Heart left ventricle (tissue), 16 donors: ENCODE results near the gene PDAP1. TPM values are rescaled to one million over a fixed set of nuclear protein-coding genes. Genes with fewer than 3 reads are reported as not detected.
"Not testable (repeated sequence)": the region's sequence is repeated elsewhere in the genome, so short reads cannot be mapped to it uniquely, and the experiment has no call there.

Experiments
- ATAC-seq, 4 donors: fragments of 200-7000 bp; cut with Tn5 transposase; one replicate each; pipeline ENCODE4 v1.9.1; 2020 to 2022; ENCODE audit warnings: moderate library complexity in 4 of 4, mild to moderate bottlenecking in 3 of 4, moderate number of reproducible peaks in 1 of 4
- DNase-seq, 5 donors: peaks; one replicate each; pipeline ENCODE4 v3.0.0-alpha.2; 2020
- H3K27ac ChIP-seq, 12 donors: fragments of 200-600 bp; sonication (generic) in 4 of 12; one replicate each; pipeline versions ENCODE4 v1.5.0 to v1.8.0; 2016 to 2022; ENCODE audit warnings: mild to moderate bottlenecking in 2 of 12
- H3K27me3 ChIP-seq, 9 donors: fragments of 200-600 bp; sonication (generic) in 2 of 9; one replicate each; pipeline versions ENCODE4 v1.5.1 to v1.8.0; 2016 to 2022; ENCODE audit warnings: mild to moderate bottlenecking in 3 of 9
- H3K36me3 ChIP-seq, 9 donors: fragments of 200-600 bp; sonication (generic) in 2 of 9; one replicate each; pipeline versions ENCODE4 v1.5.0 to v1.8.0; 2018 to 2022; ENCODE audit warnings: mild to moderate bottlenecking in 2 of 9
- H3K4me1 ChIP-seq, 12 donors: fragments of 200-600 bp; sonication (generic) in 4 of 12; one replicate each; pipeline versions ENCODE4 v1.5.0 to v1.8.0; 2016 to 2022; ENCODE audit warnings: mild to moderate bottlenecking in 3 of 12
- H3K4me3 ChIP-seq, 12 donors: fragments of 200-600 bp; sonication (generic) in 4 of 12; one replicate each; pipeline versions ENCODE4 v1.5.0 to v1.8.0; 2017 to 2022; ENCODE audit warnings: mild to moderate bottlenecking in 9 of 12, moderate library complexity in 4 of 12
- H3K9me3 ChIP-seq, 12 donors: fragments of 200-600 bp; sonication (generic) in 4 of 12; one replicate each; pipeline versions ENCODE4 v1.5.0 to v1.8.0; 2016 to 2022; ENCODE audit warnings: mild to moderate bottlenecking in 1 of 12
- POLR2A ChIP-seq, 2 donors: fragments of 450-650 bp; IDR thresholded peaks; one replicate each; pipeline ENCODE4 v1.6.1; 2017; ENCODE audit warnings: antibody characterized with exemption in 2 of 2, mild to moderate bottlenecking in 2 of 2, moderate library complexity in 2 of 2
- WGBS, 4 donors: extraction: QIAGEN DNeasy Blood & Tissue Kit in 2 of 4; methylation state at CpG; one replicate each; pipeline versions ENCODE4 v1.1.5 to v1.1.7; 2013 to 2018; 5-methylcytosine and 5-hydroxymethylcytosine counted together
- intact Hi-C, 10 donors: fragments of 100-400 bp; cut with DNase I; formaldehyde crosslinking; loops; one replicate each; pipeline versions ENCODE4 v1.11.1 to v1.14.2; 2022
- polyA plus RNA-seq, 2 donors: library from polyadenylated mRNA; stranded (reverse); fragments of 200-250 nt; gene quantifications; one replicate each; pipeline ENCODE4 v1.2.3, GENCODE V29; 2013
- total RNA-seq, 9 donors: library from RNA; depleted of rRNA in 2 of 9; stranded (reverse); fragments of >200 nt in 2 of 9; fragmentation: NEBNext Ultra II Directional in 3 of 9; extraction: Animal tissue kit (Norgen Biotek cat#: 25700) in 3 of 9; gene quantifications; one replicate each; pipeline versions ENCODE4 v1.1.0 to v1.2.4, GENCODE V29; 2016 to 2023
- TF ChIP-seq, protein P1 (sequence below), 12 donors: fragments of 200-600 bp; sonication (generic) in 4 of 12; IDR thresholded peaks; one replicate each; pipeline versions ENCODE4 v1.5.0 to v1.8.0; 2018 to 2022; ENCODE audit warnings: antibody characterized with exemption in 12 of 12, mild to moderate bottlenecking in 5 of 12
- donor health status: ischemic (EF 13 %, LVEDD 7.1; RV severe dilation, severe dysfunction).
- donor health status: healthy with polysubstance abuse.
- donor health status: DM: no; HTN: yes; CAD: no.
- donor health status: DM: no; HTN: no; CAD: no.
- donor health status: ischemic (EF 25% LVEDD 6.9; RV normal size, moderate dysfunction).
- donor health status: ischemic (EF 25% LVEDD 5.7; RV mildly dilated, moderate dysfunction).
- donor health status: healthy.
- donor health status: DM: yes; HTN: yes; CAD: no.
- donor health status: ischemic (EF 35%, LVEDD 5.7; RV mildly dilated, moderate dysfunction).
- donor health status: nonischemic (EF 11% LVEDD 7.7; RV severe dilation, severe dysfunction).
- donor health status: DM: yes; HTN: yes; CAD: no.
- donor health status: PGD.
- donor health status: ischemic (EF 29% LVEDD 5.4; RV normal size, mild dysfunction).
- donor health status: nonischemic (EF 23%, LVEDD 6.1; RV moderate dilation, normal function).

The PDAP1 gene
- total and polyA plus RNA-seq, 11 donors, result 88.7 to 309 (median 102) TPM

DNA sequence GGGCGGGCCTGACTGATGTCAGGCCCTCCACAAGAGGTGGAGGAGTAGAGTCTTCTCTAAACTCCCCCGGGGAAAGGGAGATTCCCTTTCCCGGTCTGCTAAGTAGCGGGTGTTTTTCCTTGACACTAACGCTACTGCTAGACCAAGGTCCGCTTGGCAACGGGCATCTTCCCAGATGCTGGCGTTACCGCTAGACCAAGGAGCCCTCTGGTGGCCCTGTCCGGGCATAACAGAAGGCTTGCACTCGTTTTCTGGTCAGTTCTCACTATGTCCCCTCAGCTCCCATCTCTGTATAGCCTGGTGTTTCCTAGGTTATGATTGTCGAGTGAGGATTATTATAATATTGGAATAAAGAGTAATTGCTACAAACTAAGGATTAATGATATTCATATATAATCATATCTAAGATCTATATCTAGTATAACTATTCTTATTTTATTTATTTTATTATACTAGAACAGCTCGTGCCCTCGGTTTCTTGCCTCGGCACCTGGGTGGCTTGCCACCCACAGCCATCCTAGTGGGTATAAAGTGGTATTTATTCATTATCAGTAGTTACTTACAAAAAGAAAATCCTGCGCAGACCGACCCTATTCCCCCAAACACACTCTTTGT lies 7.2 kb upstream of the PDAP1 start:
- TF ChIP-seq, protein P1, sequence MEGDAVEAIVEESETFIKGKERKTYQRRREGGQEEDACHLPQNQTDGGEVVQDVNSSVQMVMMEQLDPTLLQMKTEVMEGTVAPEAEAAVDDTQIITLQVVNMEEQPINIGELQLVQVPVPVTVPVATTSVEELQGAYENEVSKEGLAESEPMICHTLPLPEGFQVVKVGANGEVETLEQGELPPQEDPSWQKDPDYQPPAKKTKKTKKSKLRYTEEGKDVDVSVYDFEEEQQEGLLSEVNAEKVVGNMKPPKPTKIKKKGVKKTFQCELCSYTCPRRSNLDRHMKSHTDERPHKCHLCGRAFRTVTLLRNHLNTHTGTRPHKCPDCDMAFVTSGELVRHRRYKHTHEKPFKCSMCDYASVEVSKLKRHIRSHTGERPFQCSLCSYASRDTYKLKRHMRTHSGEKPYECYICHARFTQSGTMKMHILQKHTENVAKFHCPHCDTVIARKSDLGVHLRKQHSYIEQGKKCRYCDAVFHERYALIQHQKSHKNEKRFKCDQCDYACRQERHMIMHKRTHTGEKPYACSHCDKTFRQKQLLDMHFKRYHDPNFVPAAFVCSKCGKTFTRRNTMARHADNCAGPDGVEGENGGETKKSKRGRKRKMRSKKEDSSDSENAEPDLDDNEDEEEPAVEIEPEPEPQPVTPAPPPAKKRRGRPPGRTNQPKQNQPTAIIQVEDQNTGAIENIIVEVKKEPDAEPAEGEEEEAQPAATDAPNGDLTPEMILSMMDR (IDR thresholded peaks at IDR 0.05), result peak; percentile 45 to 70 (median 60)
- peaks cover 2 to 100% (median 99%) of the 10 kb centered on the region in 9 donors for H3K36me3 ChIP-seq
- ATAC-seq, H3K27me3 ChIP-seq, H3K9me3 ChIP-seq, H3K27ac ChIP-seq, H3K4me1 ChIP-seq, H3K4me3 ChIP-seq: not testable (repeated sequence)
- WGBS, 4 donors, result 54 to 64% (median 58%) methylated on average over 17 of the region's 17 CpGs
- DNase-seq, result peak; percentile 38 to 72 (median 62)
- intact Hi-C loops, result loop anchor here in 3 of 10 donors (10.0 kb wide), 3 partner anchors 51 to 1131 kb away; partner anchors contain the start of gene BRI3 (in 1 of the 3)

DNA sequence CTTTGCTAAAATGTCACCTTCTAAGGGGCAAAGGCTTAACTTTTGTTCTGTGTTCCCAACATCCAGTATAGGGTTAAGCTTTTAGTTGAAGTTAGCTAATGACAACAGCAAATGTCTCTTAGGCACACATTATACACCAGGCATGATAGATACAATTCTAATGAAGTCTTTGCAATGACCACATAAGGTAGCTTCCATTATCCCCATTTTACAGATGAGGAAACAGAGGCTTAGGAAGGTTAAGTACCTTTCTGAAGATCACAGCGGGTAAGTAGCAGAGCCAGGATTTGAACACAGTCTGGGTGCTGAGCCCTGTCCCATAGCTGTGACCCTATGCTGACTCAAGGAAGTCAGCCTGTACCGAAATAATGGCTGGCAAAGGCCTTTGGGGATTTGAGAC lies 2.2 kb upstream of the PDAP1 start:
- DNase-seq (no peak), ATAC-seq (no peak)
- TF ChIP-seq, protein P1 (IDR thresholded peaks at IDR 0.05), result no peak
- TF ChIP-seq POLR2A (IDR thresholded peaks at IDR 0.05), result no peak
- Histone ChIP-seq H3K9me3 (no peaks in the 10 kb centered on the region), H3K4me3 (peak overlapping the region in 1 of 12 donors; percentile 76), H3K4me1 (peaks cover 13 to 39% (median 32%) of the 10 kb centered on the region in 12 donors), H3K27me3 (no peaks in the 10 kb centered on the region), H3K36me3 (peaks cover 0 to 58% (median 54%) of the 10 kb centered on the region in 9 donors), H3K27ac (no peak overlapping the region)
- intact Hi-C loops, result loop anchor here in 3 of 10 donors (10.0 kb wide), 3 partner anchors 46 to 1126 kb away; partner anchors contain the start of gene BRI3 (in 1 of the 3)
- 78 to 92% (median 85%) methylated on average over 2 of the region's 2 CpGs for WGBS, 4 donors

DNA sequence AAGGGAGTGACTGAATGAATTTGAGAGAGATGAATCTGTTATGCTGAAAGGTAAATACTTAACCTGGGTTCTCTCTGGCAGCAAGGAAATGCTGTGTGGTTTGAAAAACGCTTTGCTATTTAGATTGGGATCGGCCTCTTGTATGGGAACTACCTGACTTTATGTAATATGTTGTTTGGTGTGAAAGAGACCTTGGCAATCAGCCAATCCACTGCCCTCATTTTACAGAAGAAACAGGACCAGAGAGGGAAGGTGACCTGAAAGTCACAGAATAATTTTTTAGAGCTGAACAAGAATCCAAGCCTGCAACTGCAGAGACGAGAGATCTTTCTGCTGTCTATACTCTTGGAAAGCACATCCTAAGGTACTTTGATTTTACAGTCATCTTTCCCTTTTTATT lies 1.4 kb upstream of the PDAP1 start:
- 50 to 56% (median 53%) methylated on average over 3 of the region's 3 CpGs for WGBS, 4 donors
- Histone ChIP-seq H3K27me3 (no peaks in the 10 kb centered on the region), H3K36me3 (peaks cover 0 to 56% (median 46%) of the 10 kb centered on the region in 9 donors), H3K4me3 (peak overlapping the region; percentile 68 to 100 (median 96)), H3K9me3 (no peaks in the 10 kb centered on the region), H3K4me1 (peaks cover 13 to 46% (median 37%) of the 10 kb centered on the region in 12 donors), H3K27ac (peak overlapping the region in 7 of 12 donors; percentile 94 to 99 (median 97))
- TF ChIP-seq POLR2A (IDR thresholded peaks at IDR 0.05), result no peak
- TF ChIP-seq, protein P1 (IDR thresholded peaks at IDR 0.05), result no peak
- intact Hi-C loops, result loop anchor here in 7 of 10 donors (2.0 to 10.0 kb wide), 7 partner anchors 35 to 1125 kb away; partner anchors contain the start of genes ARPC1B (in 4 of the 7), BAIAP2L1 (in 1 of the 7) and BRI3 (in 1 of the 7)
- ATAC-seq (no peak), DNase-seq (no peak)

DNA sequence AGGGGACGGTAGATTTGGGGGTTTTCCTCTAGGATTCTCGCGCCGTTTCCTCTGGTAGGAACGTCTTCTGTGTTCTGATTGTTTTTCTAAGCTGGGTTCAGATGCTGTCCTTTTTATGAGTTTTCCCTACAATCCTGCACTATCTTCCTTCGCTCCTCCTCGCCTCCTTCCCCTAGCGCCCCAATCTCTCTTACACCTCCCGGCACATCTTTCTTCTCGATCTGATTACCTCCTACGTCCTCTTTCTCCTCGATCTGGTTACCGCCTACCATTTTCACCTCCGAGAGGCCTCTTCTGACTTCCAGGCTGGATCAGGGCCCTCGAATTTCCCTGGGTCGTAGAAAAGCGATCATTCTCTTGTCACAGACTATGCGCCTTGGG lies 785 bp upstream of the PDAP1 start:
- Histone ChIP-seq H3K4me3 (peak overlapping the region; percentile 68 to 100 (median 96)), H3K4me1 (peaks cover 13 to 50% (median 42%) of the 10 kb centered on the region in 12 donors), H3K9me3 (no peaks in the 10 kb centered on the region), H3K27me3 (no peaks in the 10 kb centered on the region), H3K36me3 (peaks cover 0 to 56% (median 44%) of the 10 kb centered on the region in 9 donors), H3K27ac (peak overlapping the region; percentile 93 to 99 (median 98))
- DNase-seq, result peak in 1 of 5 donors; percentile 14
- ATAC-seq, result no peak
- TF ChIP-seq, protein P1 (IDR thresholded peaks at IDR 0.05), result no peak
- no peak for TF ChIP-seq POLR2A (IDR thresholded peaks at IDR 0.05)
- 0 to 1% (median 0%) methylated on average over 18 of the region's 18 CpGs for WGBS, 4 donors
- intact Hi-C loops, result loop anchor here in 6 of 10 donors (2.0 to 5.0 kb wide), 4 partner anchors 34 to 1007 kb away; partner anchors contain the start of genes ARPC1B (in 4 of the 6) and BAIAP2L1 (in 1 of the 6)
